ENCODE data around the gene SDHAF3.

Gene SDHAF3

DNA sequence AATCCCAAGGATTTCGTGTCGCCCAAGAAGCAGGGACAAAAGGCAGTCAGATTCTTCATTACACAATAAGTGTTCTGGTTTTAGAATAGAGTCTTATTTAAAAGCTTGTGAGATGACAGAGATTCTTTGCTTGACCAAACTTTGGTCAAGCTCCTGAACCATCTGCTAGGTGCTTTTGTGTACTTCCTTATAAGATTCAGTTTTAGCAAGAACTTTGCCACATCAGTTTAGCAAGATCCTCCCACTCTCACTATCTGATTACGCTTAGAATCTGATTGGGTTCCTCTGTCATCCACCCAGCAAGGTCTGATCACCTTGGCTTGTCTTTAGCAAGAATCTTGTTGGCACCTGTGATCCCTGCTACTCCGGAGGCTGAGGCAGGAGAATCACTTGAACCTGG lies 38.2 kb upstream of the SDHAF3 start:
- H3K18ac ChIP-seq (ENCODE audit: low read length) = no peak overlapping the region
- H3K23ac ChIP-seq (ENCODE audit: low read length) = no peak overlapping the region
- H3K4me3 ChIP-seq (ENCODE audit: low read depth, low read length) = no peak overlapping the region
- no CpG with 5 or more reads among the region's 4 CpGs for WGBS (ENCODE audit: extremely low coverage, insufficient coverage, insufficient read length)
- H2BK5ac ChIP-seq (ENCODE audit: low read depth, low read length, poor library complexity) = no peak overlapping the region
- H3K4ac ChIP-seq (ENCODE audit: low read depth, low read length) = no peak overlapping the region
- H2BK12ac ChIP-seq (ENCODE audit: low read length) = no peak overlapping the region
- H3K79me1 ChIP-seq (ENCODE audit: low read length) = no peaks in the 10 kb centered on the region
- no peak overlapping the region for H3K14ac ChIP-seq (ENCODE audit: low read length)
- no peak overlapping the region for H3K27ac ChIP-seq (ENCODE audit: low read depth, low read length)
- H4K12ac ChIP-seq (ENCODE audit: low read depth, low read length) = no peak overlapping the region
- peaks cover 2% of the 10 kb centered on the region for H3K9me3 ChIP-seq (ENCODE audit: insufficient read depth, low read depth, low read length)
- H4K8ac ChIP-seq (ENCODE audit: low read depth, low read length) = no peak overlapping the region
- no peak for DNase-seq
- no peaks in the 10 kb centered on the region for H3K27me3 ChIP-seq (ENCODE audit: insufficient read depth, low read length)
- H3K9ac ChIP-seq (ENCODE audit: low read length) = no peak overlapping the region
- H3K4me1 ChIP-seq (ENCODE audit: control insufficient read depth in 1 of 2, insufficient read depth in 2 of 2, low read length in 2 of 2) = no peaks in the 10 kb centered on the region
- no peak overlapping the region for H2AFZ ChIP-seq (ENCODE audit: insufficient read depth, low read length, poor library complexity)
- H3K4me2 ChIP-seq (ENCODE audit: low read length) = no peak overlapping the region
- H3K79me2 ChIP-seq (ENCODE audit: control insufficient read depth, insufficient read depth, low read length, poor library complexity) = no peaks in the 10 kb centered on the region
- H2BK120ac ChIP-seq (ENCODE audit: insufficient read depth, low read length, poor library complexity) = no peak overlapping the region
- H4K91ac ChIP-seq (ENCODE audit: low read depth, low read length) = no peak overlapping the region
- H2AK5ac ChIP-seq (ENCODE audit: low read length) = no peak overlapping the region
- H3K36me3 ChIP-seq (ENCODE audit: control insufficient read depth in 1 of 2, insufficient read depth in 2 of 2, low read length in 2 of 2) = no peaks in the 10 kb centered on the region

DNA sequence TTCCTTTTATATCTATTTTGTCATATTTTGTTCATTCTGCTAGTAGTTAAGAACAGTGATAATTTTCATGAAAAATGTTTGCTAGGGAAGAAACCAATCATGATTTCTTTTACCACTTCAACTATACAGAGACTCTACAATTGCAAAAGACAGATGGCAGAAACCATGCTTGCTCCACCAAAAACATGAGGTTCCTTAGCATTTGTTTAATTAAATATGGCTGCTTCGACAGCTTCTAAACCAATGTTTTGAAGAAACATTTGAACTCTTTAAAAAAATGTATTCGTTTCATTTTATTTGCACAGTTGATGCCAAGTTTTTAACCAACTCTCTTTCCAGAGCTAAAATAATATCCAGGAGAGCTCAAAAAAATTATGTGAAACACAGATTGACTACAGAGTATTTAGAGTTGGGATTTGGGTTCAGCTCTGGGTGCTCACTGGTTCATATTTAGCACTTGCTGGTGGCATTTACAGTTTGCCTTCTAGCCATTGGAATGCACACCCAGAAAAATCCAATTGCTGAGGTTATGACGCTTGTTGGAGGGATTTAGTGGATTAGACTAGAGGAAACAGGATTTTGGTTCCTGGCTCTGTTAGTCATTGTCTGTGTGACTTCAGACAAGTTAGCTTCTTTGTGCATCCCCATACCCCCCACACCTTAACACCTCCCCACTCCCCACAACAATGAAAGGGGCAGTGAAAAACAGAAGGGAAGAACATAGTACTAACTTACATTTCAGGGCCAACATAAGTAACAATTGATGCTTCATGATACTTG lies 35.8 kb upstream of the SDHAF3 start:
- Histone ChIP-seq H3K79me1 (ENCODE audit: low read length) (no peaks in the 10 kb centered on the region), H2BK120ac (ENCODE audit: insufficient read depth, low read length, poor library complexity) (no peak overlapping the region), H3K4me1 (ENCODE audit: control insufficient read depth in 1 of 2, insufficient read depth in 2 of 2, low read length in 2 of 2) (no peaks in the 10 kb centered on the region), H3K27me3 (ENCODE audit: insufficient read depth, low read length) (no peaks in the 10 kb centered on the region), H2AK5ac (ENCODE audit: low read length) (no peak overlapping the region), H2AFZ (ENCODE audit: insufficient read depth, low read length, poor library complexity) (no peak overlapping the region), H3K4ac (ENCODE audit: low read depth, low read length) (no peak overlapping the region), H3K79me2 (ENCODE audit: control insufficient read depth, insufficient read depth, low read length, poor library complexity) (no peaks in the 10 kb centered on the region), H3K4me2 (ENCODE audit: low read length) (no peak overlapping the region), H3K4me3 (ENCODE audit: low read depth, low read length) (no peak overlapping the region), H3K18ac (ENCODE audit: low read length) (no peak overlapping the region), H4K12ac (ENCODE audit: low read depth, low read length) (no peak overlapping the region), H3K36me3 (ENCODE audit: control insufficient read depth in 1 of 2, insufficient read depth in 2 of 2, low read length in 2 of 2) (no peaks in the 10 kb centered on the region), H3K14ac (ENCODE audit: low read length) (no peak overlapping the region), H3K23ac (ENCODE audit: low read length) (no peak overlapping the region), H3K9me3 (ENCODE audit: insufficient read depth, low read depth, low read length) (no peaks in the 10 kb centered on the region), H4K8ac (ENCODE audit: low read depth, low read length) (no peak overlapping the region), H2BK5ac (ENCODE audit: low read depth, low read length, poor library complexity) (no peak overlapping the region), H4K91ac (ENCODE audit: low read depth, low read length) (no peak overlapping the region), H3K27ac (ENCODE audit: low read depth, low read length) (no peak overlapping the region), H2BK12ac (ENCODE audit: low read length) (no peak overlapping the region), H3K9ac (ENCODE audit: low read length) (no peak overlapping the region)
- WGBS (ENCODE audit: extremely low coverage, insufficient coverage, insufficient read length) = no CpG with 5 or more reads among the region's 3 CpGs
- DNase-seq = no peak

DNA sequence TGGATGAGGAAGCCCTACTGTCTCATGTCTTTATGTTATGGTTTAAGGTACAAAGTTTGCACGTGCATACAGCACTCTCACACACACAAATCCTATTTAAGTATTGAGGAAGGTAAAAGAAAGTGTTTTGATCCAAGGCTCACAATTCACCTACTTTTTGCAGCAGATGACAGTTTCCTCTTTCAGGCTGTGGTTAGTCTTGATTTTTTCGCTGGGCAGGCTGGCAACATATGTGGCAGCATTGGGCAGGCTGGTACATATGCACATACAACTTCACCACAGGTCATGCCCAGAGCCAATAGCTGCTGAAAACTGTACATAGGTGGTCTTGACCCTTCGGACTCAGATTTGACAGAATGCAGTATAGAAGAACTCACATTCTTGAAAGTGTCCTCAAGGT lies 29.1 kb upstream of the SDHAF3 start:
- no peak overlapping the region for H4K12ac ChIP-seq (ENCODE audit: low read depth, low read length)
- H3K4ac ChIP-seq (ENCODE audit: low read depth, low read length) = no peak overlapping the region
- no CpG with 5 or more reads among the region's 3 CpGs for WGBS (ENCODE audit: extremely low coverage, insufficient coverage, insufficient read length)

DNA sequence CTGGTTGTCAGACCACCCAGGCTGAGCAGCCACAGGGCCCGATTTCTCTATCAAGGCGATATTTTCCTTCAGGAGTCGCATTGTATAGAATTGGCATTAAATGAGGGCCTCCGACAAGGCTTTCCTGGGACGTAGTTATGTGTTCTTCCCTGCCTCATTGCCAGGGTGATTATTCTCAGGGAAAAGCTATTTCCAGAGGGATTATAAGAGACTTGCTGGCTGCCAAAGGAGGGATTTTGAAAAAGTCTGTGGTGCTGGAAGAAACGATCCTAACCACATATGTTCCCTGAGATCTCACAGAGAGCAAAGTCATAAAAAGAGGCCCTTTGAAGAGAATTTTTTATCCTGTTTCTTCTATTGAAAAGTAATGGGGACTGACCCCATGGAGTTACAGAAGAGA lies 27.7 kb upstream of the SDHAF3 start:
- no peak for DNase-seq
- Histone ChIP-seq H3K4ac (ENCODE audit: low read depth, low read length) (no peak overlapping the region), H2BK12ac (ENCODE audit: low read length) (no peak overlapping the region), H3K36me3 (ENCODE audit: control insufficient read depth in 1 of 2, insufficient read depth in 2 of 2, low read length in 2 of 2) (no peaks in the 10 kb centered on the region), H3K4me2 (ENCODE audit: low read length) (no peak overlapping the region), H3K79me2 (ENCODE audit: control insufficient read depth, insufficient read depth, low read length, poor library complexity) (no peaks in the 10 kb centered on the region), H2BK120ac (ENCODE audit: insufficient read depth, low read length, poor library complexity) (no peak overlapping the region), H2BK5ac (ENCODE audit: low read depth, low read length, poor library complexity) (no peak overlapping the region), H3K27ac (ENCODE audit: low read depth, low read length) (no peak overlapping the region), H4K91ac (ENCODE audit: low read depth, low read length) (no peak overlapping the region), H2AFZ (ENCODE audit: insufficient read depth, low read length, poor library complexity) (no peak overlapping the region), H3K18ac (ENCODE audit: low read length) (no peak overlapping the region), H4K12ac (ENCODE audit: low read depth, low read length) (no peak overlapping the region), H3K9ac (ENCODE audit: low read length) (no peak overlapping the region), H3K14ac (ENCODE audit: low read length) (no peak overlapping the region), H2AK5ac (ENCODE audit: low read length) (no peak overlapping the region), H4K8ac (ENCODE audit: low read depth, low read length) (no peak overlapping the region), H3K23ac (ENCODE audit: low read length) (no peak overlapping the region), H3K4me1 (ENCODE audit: control insufficient read depth in 1 of 2, insufficient read depth in 2 of 2, low read length in 2 of 2) (no peaks in the 10 kb centered on the region), H3K79me1 (ENCODE audit: low read length) (no peaks in the 10 kb centered on the region), H3K9me3 (ENCODE audit: insufficient read depth, low read depth, low read length) (no peaks in the 10 kb centered on the region), H3K4me3 (ENCODE audit: low read depth, low read length) (no peak overlapping the region), H3K27me3 (ENCODE audit: insufficient read depth, low read length) (no peaks in the 10 kb centered on the region)
- WGBS (ENCODE audit: extremely low coverage, insufficient coverage, insufficient read length) = no CpG with 5 or more reads among the region's 6 CpGs

More for the DNA sequence above, 29.1 kb upstream of the SDHAF3 start:
- Histone ChIP-seq H2BK12ac (ENCODE audit: low read length) (no peak overlapping the region), H3K23ac (ENCODE audit: low read length) (no peak overlapping the region), H3K79me2 (ENCODE audit: control insufficient read depth, insufficient read depth, low read length, poor library complexity) (no peaks in the 10 kb centered on the region), H4K8ac (ENCODE audit: low read depth, low read length) (no peak overlapping the region), H3K14ac (ENCODE audit: low read length) (no peak overlapping the region), H2AK5ac (ENCODE audit: low read length) (no peak overlapping the region), H3K27me3 (ENCODE audit: insufficient read depth, low read length) (no peaks in the 10 kb centered on the region), H3K4me2 (ENCODE audit: low read length) (no peak overlapping the region), H3K79me1 (ENCODE audit: low read length) (no peaks in the 10 kb centered on the region), H3K27ac (ENCODE audit: low read depth, low read length) (no peak overlapping the region), H4K91ac (ENCODE audit: low read depth, low read length) (no peak overlapping the region), H3K4me1 (ENCODE audit: control insufficient read depth in 1 of 2, insufficient read depth in 2 of 2, low read length in 2 of 2) (no peaks in the 10 kb centered on the region), H3K4me3 (ENCODE audit: low read depth, low read length) (no peak overlapping the region), H2BK5ac (ENCODE audit: low read depth, low read length, poor library complexity) (no peak overlapping the region), H3K9me3 (ENCODE audit: insufficient read depth, low read depth, low read length) (no peaks in the 10 kb centered on the region), H3K9ac (ENCODE audit: low read length) (no peak overlapping the region), H3K18ac (ENCODE audit: low read length) (no peak overlapping the region), H2BK120ac (ENCODE audit: insufficient read depth, low read length, poor library complexity) (no peak overlapping the region), H3K36me3 (ENCODE audit: control insufficient read depth in 1 of 2, insufficient read depth in 2 of 2, low read length in 2 of 2) (no peaks in the 10 kb centered on the region), H2AFZ (ENCODE audit: insufficient read depth, low read length, poor library complexity) (no peak overlapping the region)
- DNase-seq = no peak

Data from trophoblast cell (in vitro differentiated cells and primary cell).